ENCODE results near the gene ZNF273.
"Not testable (repeated sequence)": the region's sequence is repeated elsewhere in the genome, so short reads cannot be mapped to it uniquely, and the experiment has no call there.

Gene ZNF273

DNA sequence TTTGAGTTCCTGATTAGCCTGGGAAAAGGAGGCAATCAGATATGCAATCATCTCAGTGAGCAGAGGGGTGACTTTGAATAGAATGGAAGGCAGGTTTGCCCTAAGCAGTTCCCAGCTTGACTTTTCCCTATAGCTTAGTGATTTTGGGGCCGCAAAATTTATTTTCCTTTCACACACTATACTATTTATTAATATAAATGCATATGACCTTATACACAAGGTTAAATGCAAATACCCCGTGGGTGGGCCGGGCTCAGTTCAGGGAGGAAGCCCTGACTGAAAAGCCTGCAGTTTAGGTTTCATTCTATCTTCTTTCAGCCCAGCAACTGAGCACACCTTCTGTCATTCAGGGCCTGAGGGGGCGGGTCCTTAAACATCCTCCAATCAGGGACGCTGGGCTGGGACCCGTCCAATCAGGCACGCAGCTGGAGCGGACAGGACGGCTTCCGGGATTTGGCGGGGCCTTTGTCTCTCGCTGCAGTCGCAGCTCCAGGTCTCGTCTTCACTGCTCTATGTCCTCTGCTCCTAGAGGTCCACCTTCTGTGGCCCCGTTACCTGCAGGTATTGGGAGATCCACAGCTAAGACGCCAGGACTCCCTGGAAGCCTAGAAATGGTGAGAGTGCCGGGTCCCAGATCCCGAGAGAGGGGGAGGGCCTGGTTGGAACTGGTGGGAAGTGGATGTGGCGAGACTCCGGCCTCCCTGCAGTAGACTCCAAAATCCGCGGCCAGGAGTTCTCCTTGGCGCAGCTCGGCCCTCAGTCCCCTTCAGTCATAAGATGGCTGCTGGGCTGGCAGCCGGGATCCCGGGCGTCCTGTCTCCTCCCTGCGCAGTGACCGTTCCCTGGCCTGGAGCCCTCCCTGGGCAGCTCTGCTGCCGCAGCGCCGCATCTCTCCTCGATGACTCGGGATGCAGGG, at the start of gene ZNF273:
TSS of gene ZNF273 (plus strand) at position 468 of the 916 bp plus-strand sequence. CDS start at position 513, 45 bp downstream.
- peak; percentile 94 for DNase-seq

DNA sequence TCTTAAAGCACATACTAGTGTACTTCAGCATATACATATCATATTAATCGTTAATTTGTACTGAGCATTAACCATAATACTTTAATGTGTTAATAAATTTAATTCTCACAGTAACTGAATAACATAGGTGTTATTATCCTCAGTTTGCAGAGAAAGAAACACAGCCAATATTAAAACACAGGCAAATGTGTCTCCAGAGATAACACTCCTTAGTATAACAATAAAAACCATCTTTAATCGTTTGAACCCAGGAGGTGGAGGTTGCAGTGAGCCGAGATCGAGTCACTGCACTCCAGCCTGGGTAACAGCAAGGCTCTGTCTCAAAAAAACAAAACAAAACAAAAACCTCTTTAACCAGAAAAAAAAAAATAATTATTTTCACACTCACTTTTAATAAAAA, 49.4 kb upstream of the ZNF273 start:
- no peak for DNase-seq

DNA sequence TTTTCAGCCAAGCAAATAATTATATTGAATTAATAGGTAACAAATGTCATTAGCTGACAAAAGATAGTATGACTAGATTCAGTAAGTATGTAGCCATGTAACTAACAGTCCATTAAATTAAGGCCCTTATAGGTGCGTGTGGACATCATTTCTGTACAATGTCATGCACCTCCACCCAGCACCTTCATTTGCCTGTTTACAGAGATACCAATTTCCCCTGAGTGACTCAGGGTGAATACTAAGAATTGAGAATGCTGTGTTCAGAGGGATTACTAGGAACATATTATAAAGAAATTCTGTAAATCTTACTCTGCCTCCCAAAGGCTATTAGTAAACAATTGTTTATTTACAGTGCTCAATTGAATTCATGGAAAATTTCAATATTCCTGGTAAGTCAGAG, 48.1 kb upstream of the ZNF273 start:
- DNase-seq: no peak

DNA sequence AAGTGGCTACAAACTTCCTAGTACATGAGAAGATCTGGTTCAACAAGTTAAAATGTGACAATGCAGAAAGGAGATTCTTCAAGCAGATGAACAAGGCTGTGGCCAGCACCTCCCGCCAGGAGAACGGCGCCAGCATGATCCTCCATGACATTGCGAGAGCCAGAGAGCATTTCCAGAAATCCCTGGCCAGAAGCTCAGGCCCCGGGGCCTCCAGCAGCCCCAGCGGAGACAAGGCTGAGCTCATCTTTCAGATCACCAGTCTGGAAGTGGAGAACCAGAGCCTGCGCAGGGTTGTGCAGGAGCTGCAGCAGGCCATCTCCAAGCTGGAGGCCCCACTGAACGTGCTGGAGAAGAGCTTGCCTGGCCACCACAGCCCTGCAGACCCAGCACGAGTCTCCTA, 40.1 kb upstream of the ZNF273 start:
- no peak for DNase-seq

DNA sequence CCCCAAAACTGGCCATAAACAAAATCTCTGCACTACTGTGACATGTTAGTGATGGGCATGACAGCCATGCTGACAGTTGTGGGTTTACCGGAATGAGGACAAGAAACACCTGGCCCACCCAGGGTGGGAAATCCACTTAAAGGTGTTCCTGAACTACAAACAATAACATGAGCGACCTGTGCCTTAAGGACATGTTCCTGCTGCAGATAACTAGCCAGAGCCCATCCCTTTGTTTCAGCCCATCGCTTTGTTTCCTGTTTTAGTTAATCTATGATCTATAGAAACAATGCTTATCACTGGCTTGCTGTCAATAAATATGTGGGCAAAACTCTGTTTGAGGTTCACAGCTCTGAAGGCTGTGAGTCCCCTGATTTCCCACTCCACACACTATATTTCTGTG, 39.5 kb upstream of the ZNF273 start:
- not testable (repeated sequence) for DNase-seq

DNA sequence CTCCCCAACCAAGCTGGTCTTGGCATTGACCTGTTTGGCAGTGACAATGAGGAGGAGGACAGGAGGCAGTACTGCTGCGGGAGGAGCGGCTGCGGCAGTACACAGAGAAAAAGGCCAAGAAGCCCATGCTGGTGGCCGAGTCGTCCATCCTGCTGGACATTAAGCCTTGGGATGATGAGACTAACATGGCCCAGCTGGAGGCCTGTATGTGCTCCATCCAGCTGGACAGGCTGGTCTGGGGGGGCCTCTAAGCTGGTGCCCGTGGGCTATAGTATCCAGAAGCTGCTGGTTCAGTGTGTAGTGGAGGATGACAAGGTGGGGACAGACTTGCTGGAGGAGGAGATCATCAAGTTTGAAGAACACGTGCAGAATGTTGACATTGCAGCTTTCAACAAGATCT, 39.1 kb upstream of the ZNF273 start:
- DNase-seq: no peak

DNA sequence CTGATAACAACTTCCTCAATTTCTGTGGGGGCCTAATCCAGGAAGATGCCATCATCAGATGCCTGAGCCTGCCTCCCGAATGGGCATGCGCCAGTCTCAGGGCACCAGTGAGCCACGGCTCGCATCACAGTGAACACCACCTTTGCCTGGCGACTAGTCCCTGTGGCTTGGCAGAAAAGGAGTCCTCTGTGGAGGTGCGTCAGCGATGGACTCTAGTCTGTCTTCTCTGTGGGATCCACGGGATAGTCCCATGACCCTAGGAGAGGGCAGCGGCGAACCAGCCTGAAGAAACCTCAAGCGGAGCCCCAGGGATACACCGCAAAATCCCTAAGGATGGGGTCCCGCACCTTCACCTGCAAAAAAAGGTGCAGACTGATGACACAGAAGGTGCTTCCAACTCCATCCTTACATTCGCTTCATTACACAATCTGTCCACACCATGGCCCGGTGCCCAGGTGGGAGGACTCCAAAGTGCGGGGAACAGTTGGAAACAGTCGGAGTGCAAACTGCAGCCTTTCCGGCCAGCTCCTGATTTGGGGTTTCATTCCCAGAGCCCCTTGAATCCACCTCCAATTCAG, 35.1 kb upstream of the ZNF273 start:
- no peak for DNase-seq

DNA sequence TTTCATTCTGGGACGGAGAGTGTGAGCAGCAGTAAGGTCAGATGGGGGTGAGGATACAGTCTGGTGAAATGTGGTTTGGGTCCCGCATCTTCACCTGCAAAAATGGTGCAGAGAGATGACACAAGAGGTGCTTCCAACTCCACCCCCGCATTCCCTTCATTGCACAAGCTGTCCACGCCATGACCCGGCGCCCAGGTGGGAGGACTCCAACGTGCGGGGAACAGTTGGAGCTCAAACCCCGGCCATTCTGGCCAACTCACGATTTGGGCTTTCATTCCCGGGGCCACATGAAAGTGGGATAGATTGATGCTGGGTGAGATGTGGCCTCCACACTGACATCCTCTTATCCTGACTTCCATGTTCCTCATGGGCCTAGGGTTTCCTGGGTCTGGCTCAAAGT, 34.6 kb upstream of the ZNF273 start:
- no peak for DNase-seq

DNA sequence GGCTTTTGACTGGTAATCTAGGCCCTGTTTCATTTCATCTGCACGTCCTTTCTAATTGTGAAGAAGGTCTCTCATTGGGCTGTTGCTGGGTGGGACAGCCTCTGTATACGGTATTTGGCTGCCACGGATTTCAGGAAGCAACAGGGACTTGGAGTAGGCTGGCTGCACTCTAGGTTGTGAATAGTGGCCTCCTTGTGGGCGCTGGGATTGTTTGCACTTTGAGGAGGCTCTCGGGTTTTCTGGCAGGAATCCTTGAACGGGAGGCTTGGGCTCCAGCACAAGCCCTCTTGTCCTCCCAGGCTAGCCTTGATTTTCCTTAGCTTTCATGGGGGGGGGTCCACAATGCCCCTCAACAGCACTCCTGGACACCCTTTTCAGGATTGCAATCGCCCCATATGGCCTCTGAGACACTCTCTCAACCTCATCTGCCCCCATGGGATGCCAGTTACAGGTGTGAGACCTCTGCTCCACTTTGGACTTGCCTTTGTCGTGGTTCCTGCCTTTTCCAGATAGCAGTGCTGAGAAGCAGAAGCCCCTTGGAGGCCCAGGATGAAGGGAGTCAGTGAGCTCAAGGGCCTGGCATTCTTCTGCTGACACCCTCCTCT, 33.9 kb upstream of the ZNF273 start:
- DNase-seq: no peak

DNA sequence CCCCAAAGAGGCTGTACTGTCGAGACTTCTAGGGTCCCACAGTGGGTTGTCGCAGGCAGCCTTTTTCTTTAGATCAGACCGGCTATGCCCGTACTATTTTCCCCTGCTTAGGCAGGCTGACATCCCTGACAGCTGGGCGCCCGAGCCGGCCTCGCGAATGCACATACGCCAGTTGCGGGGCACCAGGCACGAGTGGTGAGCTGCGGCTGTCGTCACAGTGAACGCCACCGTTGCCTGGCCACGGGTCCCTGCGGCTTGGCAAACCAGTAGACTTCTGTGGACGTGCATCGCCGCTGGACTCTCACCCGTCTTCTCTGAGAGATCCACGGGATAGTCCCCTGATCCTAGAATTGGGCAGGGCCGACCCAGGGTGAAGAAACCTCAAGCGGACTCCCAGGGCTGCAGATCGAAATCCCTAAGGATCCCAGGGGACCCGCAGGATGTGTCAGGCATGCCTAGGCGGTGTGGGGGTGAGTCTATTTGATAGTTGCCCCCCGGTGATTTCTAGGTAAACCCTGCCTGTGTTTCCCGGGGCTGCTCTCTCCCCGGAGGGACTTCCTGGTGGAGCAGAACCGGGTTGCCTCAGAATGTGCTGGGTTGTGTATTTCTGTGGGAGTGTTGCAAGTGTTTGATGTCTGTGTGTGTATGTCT, 33.0 kb upstream of the ZNF273 start:
- no peak for DNase-seq

DNA sequence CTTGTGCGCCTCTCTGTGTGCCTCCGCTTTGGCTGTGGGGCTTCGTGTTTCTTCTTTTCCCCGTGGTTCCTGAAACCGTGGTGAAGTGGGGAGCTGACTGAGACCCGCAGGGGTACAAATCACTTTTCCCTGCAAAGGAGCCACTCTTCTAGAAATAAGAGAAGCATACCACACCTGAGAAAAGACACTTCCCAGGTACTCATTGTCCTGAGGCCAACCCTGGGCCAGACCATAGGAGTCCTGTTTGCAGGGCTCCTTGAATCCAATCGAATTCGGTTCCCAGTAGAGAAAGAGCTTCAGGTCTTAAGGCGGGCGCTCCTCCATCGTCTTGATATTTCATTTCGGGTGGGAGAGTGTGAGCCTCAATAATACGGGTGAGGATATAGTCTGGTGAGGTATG, 32.4 kb upstream of the ZNF273 start:
- DNase-seq: no peak

DNA sequence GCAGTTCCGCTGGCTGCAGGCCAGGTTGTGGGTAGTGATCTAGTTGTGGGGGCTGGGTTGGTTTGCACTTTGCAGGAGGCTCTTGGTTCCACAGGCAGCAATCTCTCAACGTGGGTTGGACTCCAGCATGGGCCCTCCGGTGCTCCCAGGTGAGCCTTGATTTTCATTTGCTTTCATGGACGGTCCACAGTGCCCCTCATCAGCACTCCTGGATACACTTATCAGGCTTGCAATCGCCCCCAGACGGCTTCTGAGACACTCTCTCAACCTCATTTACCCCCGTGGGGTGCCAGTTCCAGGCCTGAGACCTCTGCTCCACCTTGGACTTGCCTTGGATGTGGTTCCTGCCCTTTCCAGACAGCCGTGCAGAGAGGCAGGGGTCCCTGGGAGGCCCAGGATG, 31.3 kb upstream of the ZNF273 start:
- DNase-seq: no peak

DNA sequence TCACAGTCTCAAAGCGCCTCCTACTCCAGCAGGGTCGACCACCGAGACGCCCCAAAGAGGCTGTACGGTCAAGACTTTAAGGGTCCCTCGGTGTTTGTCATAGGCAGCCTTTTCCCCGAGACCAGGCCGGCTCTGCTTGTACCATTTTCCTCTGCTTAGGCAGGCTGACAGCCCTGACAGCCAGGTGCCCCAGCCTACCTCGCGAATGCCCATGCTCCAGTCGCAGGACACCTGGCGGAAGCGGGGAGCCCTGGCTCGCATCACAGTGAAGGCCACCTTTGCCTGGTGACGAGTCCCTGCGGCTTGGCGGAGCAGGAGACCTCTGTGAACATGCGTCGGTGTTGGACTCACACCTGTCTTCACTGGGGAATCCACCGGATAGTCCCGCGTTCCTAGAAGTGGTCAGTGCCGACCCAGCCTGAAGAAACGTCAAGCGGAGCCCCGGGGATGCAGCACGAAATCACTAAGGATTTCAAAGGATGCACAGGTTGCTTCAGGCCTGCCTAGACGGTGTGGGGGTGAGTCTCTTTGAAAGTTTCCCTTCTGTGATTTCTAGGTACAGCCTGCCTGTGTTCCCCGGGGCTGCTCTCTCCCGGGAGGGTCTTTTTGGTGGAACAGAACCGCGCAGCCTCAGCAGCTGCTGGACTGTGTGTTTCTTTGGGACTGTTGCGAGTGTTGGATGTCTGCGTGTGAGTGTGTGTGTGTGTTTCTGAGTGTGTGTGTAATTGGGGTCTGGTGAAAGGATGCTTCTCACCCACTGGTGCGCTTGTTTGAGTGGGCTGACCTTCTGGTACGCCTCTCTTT, 30.5 kb upstream of the ZNF273 start:
- DNase-seq: no peak

DNA sequence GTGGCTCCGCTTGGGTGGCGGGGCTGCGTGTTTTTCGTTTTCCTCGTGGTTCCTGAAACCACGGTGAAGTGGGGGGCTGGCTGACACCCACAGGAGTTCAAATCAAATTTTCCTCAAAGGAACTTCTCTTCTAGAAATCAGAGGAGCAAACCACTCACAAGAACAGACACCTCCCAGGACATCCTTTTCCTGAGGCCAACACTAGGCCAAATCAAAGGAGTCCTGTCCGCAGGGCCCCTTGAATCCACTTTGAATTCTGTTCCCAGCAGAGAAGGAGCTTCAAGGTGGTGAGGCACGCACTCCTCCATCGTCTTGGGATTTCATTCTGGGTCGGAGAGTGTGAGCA, 29.9 kb upstream of the ZNF273 start:
- no peak for DNase-seq

DNA sequence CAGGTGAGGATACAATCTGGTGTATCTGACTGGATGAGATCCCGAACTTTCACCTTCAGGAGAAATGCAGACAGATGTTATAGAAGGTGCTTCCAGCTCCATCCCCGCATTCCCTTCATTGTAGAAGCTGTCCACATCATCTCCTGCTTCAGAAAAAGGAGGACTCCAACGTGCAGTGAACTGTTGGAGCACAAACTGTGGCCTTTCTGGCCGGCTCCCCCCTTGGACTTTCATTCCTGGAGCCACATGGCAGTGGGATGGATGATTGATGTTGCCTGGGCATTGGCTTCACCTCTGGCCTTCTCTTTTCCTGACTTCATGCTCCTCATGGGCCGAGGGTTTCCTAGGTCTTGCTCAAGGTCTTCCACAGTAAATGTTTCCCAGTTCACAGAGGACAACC, 29.6 kb upstream of the ZNF273 start:
- DNase-seq: no peak

DNA sequence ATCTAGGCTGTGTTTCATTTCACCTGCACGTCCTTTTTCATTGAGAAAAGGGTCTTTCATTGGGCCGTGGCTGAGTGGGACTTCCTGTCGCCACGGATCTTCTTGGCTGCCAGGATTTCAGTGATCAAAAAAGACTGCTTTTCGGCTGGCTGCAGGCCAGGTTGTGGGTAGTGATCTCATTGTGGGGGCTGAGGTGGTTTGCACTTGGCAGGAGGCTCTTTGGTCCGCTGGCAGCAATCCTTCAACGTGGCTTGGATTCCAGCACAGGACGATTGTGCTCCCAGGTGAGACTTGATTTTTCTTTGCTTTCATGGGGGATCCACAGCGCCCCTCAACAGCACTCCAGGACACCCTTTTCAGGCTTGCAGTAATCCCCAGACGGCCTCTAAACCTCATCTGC, 29.0 kb upstream of the ZNF273 start:
- no peak for DNase-seq

DNA sequence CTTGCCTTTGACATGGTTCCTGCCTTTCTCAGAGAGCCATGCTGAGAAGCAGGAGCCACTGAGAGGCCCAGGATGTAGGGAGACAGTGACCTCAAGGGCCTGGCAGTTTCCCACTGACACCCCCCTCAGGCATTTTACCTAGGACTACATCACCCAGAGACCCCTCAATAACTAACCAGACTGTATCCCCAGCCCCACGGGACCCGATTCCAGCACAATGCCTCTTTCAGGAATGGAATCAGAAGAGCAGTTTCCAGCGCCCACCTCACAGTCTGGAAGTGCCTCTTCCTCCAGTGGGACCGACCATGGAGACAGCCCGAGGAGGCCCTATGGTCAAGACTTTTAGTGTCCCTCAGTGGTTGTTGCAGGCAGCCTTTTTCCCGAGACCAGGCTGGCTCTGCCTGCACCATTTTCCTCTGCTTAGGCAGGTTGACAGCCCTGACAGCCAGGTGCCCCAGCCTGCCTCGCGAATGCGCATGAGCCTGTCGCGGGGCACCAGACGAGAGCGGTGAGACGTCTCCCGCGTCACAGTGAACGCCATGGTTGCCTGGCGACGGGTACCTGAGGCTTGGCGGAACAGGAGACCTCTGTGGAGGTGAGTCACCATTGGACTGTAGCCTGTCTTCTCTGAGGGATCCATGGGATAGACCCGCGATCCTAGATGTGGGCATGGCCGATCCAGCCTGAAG, 28.4 kb upstream of the ZNF273 start:
- DNase-seq: no peak

DNA sequence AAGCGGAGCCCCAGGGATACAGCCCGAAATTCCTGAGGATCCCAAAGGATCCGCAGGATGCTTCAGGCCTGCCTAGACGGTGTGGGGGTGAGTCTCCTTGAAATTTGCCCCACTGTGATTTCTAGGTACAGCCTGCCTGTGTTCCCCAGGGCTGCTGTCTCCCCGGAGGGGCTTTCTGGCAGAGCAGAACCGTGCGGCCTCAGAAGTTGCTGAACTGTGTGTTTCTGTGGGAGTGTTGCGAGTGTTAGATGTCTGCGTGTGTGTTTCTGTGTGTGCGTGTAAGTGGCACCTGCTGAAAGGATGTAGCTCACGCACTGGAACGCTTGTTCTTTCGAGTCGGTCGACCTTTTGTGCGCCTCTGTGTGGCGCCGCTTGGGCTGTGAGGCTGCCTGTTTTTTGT, 27.8 kb upstream of the ZNF273 start:
- no peak for DNase-seq

DNA sequence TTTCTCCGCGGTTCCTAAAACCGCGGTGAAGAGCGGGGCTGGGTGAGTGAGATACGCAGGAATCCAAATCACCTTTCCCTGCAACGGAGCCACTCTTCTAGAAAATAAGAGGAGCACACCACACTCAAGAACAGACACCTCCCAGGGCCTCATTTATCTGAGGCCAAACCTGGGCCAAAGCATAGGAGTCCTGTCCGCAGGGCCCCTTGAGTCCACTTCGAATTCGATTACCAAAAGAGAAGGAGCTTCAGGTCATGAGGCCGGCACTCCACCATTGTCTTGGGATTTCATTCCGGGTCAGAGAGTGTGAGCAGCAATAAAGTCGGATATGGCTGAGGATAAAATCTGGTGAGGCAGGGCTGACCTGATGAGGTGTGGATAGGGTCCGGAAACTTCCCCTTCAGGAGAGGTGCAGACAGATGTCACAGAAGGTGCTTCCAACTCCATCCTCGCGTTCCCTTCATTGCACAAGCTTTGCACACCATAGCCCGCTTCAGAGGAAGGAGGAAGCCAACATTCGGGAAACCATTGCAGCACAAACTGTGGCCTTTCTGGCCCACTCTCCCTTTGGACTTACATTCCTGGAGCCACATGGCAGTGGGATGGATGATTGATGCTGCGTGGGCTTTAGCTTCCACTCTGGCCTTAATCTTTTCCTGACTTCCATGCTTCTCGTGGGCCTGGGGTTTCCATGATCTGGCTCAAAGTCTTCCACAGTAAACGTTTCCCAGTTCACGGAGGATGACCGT, 27.2 kb upstream of the ZNF273 start:
- DNase-seq: no peak

DNA sequence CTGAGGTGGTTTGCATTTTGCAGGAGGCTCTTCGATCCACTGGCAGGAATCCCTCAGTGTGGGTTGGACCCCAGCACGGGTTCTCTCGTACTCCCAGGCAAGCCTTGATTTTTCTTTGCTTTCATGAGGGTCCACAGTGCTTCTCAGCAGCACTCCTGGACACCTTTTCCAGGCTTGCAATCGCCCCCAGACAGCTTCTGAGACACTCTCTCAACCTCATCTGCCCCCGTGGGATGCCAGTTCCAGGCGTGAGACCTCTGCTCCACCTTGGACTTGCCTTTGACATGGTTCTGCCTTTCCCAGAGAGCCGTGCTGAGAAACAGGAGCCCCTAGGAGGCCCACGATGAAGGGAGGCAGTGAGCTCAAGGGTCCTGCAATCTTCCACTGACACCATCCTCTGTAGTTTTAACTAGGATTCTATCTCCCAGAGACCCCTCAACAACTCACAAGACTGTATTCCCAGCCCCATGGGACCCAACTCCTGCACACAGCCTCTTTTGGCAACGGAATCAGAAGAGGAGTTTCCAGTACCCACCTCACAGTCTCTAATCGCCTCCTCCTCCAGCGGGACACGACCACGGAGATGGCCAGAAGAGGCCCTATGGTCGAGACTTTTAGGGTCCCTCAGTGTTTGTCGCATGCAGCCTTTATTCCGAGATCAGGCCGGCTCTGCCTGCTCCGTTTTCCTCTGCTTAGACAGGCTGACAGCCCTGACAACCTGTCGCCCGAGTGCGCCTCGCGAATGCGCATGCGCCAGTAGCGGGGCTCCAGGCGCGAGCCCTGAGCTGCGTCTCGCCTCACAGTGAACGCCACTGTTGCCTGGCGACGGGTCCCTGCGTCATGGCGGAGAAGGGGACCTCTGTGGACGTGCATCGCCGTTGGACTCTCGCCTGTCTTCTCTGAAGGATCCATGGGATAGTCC, 26.0 kb upstream of the ZNF273 start:
- DNase-seq: peak; percentile 71
